Gastroesophageal sphincter (tissue), 3 donors: Measurements from ENCODE around the gene CNOT10.

Source experiments
- CTCF ChIP-seq, 4 experiments: fragments of 200-600 bp in 2 of 4; fragments of 450-650 bp in 2 of 4; sonication (generic) in 1 of 4; IDR thresholded peaks; one replicate each; pipeline ENCODE4 v1.5.1; 2017 to 2019; ENCODE audit warnings: antibody characterized with exemption in 4 of 4, mild to moderate bottlenecking in 2 of 4, moderate library complexity in 2 of 4
- EP300 ChIP-seq: sonication (generic); formaldehyde crosslinking; IDR thresholded peaks from one replicate; pipeline ENCODE4 v1.6.1; 2017; ENCODE audit warnings: antibody characterized with exemption, mild to moderate bottlenecking
- POLR2A ChIP-seq, 2 donors: fragments of 450-650 bp; IDR thresholded peaks; one replicate each; pipeline ENCODE4 v1.6.1; 2017; ENCODE audit warnings: antibody characterized with exemption in 2 of 2, mild to moderate bottlenecking in 2 of 2, moderate library complexity in 1 of 2

GRCh38 chr3:32759342-32759741, 74.4 kb downstream of the CNOT10 start:
- TF ChIP-seq CTCF (IDR thresholded peaks at IDR 0.05): no peak
- no peak for TF ChIP-seq POLR2A (IDR thresholded peaks at IDR 0.05)
- TF ChIP-seq EP300: no peak
